ENCODE results near the gene TAF11L13. TPM values are rescaled to one million over a fixed set of nuclear protein-coding genes. Genes with fewer than 3 reads are reported as not detected.
"Not testable (repeated sequence)": the region's sequence is repeated elsewhere in the genome, so short reads cannot be mapped to it uniquely, and the experiment has no call there.

Gene TAF11L13
- not detected in 2 replicates for total RNA-seq

GRCh38 chr5:17631788-17632187 is at the start of gene TAF11L13:
Gene TAF11L13 (plus strand): TSS chr5:17632088.
- not testable (repeated sequence) for H3K27me3 ChIP-seq (ENCODE audit: control insufficient read depth, insufficient read depth, low read length); FAIRE-seq; H3K36me3 ChIP-seq (ENCODE audit: control insufficient read depth, insufficient read depth, low read length); DNase-seq (ENCODE audit: low read depth); H3K4me3 ChIP-seq (ENCODE audit: low read depth, low read length)

- not testable (repeated sequence) for H3K4me3 ChIP-seq (ENCODE audit: low read depth, low read length); FAIRE-seq; DNase-seq (ENCODE audit: low read depth); H3K36me3 ChIP-seq (ENCODE audit: control insufficient read depth, insufficient read depth, low read length); H3K27me3 ChIP-seq (ENCODE audit: control insufficient read depth, insufficient read depth, low read length)
These were observed 46.2 kb upstream of the TAF11L13 start, which contains the start of gene TAF11L7 for GRCh38 chr5:17585658-17586057. Gene TAF11L7 (minus strand): TSS chr5:17585758.

GRCh38 chr5:17590860-17591259 is 41.0 kb upstream of the TAF11L13 start, which contains the start of gene TAF11L8:
Gene TAF11L8 (minus strand): TSS chr5:17590960.
- not testable (repeated sequence) for FAIRE-seq; H3K4me3 ChIP-seq (ENCODE audit: low read depth, low read length); H3K27me3 ChIP-seq (ENCODE audit: control insufficient read depth, insufficient read depth, low read length); DNase-seq (ENCODE audit: low read depth); H3K36me3 ChIP-seq (ENCODE audit: control insufficient read depth, insufficient read depth, low read length)

- not testable (repeated sequence) for FAIRE-seq; H3K36me3 ChIP-seq (ENCODE audit: control insufficient read depth, insufficient read depth, low read length); DNase-seq (ENCODE audit: low read depth); H3K4me3 ChIP-seq (ENCODE audit: low read depth, low read length); H3K27me3 ChIP-seq (ENCODE audit: control insufficient read depth, insufficient read depth, low read length)
These were observed 37.6 kb upstream of the TAF11L13 start, which contains the start of gene TAF11L9 for GRCh38 chr5:17594255-17594654. Gene TAF11L9 (minus strand): TSS chr5:17594394.

GRCh38 chr5:17597728-17598127 is 34.2 kb upstream of the TAF11L13 start, which contains the start of gene TAF11L10:
Gene TAF11L10 (minus strand): TSS chr5:17597828.
- H3K4me3 ChIP-seq (ENCODE audit: low read depth, low read length); H3K27me3 ChIP-seq (ENCODE audit: control insufficient read depth, insufficient read depth, low read length); H3K36me3 ChIP-seq (ENCODE audit: control insufficient read depth, insufficient read depth, low read length); FAIRE-seq; DNase-seq (ENCODE audit: low read depth): not testable (repeated sequence)

GRCh38 chr5:17603880-17604279 is 28.0 kb upstream of the TAF11L13 start, which contains the start of gene TAF11L11:
Gene TAF11L11 (plus strand): TSS chr5:17604183.
- not testable (repeated sequence) for FAIRE-seq; H3K4me3 ChIP-seq (ENCODE audit: low read depth, low read length); H3K27me3 ChIP-seq (ENCODE audit: control insufficient read depth, insufficient read depth, low read length); DNase-seq (ENCODE audit: low read depth); H3K36me3 ChIP-seq (ENCODE audit: control insufficient read depth, insufficient read depth, low read length)

- no peaks in the 10 kb centered on the region for H3K36me3 ChIP-seq (ENCODE audit: control insufficient read depth, insufficient read depth, low read length)
- H3K27me3 ChIP-seq (ENCODE audit: control insufficient read depth, insufficient read depth, low read length): no peaks in the 10 kb centered on the region
- no peak for TF ChIP-seq CTCF (IDR thresholded peaks at IDR 0.05; ENCODE audit: insufficient read depth, low read length, severe bottlenecking)
- FAIRE-seq: no peak
- H3K4me3 ChIP-seq (ENCODE audit: low read depth, low read length): no peak overlapping the region
- DNase-seq (ENCODE audit: low read depth): no peak
These were observed 26.9 kb upstream of the TAF11L13 start for GRCh38 chr5:17604951-17605350.

- FAIRE-seq; H3K36me3 ChIP-seq (ENCODE audit: control insufficient read depth, insufficient read depth, low read length); H3K27me3 ChIP-seq (ENCODE audit: control insufficient read depth, insufficient read depth, low read length); H3K4me3 ChIP-seq (ENCODE audit: low read depth, low read length); DNase-seq (ENCODE audit: low read depth): not testable (repeated sequence)
These were observed 24.4 kb upstream of the TAF11L13 start for GRCh38 chr5:17607461-17607860.

- DNase-seq (ENCODE audit: low read depth); H3K27me3 ChIP-seq (ENCODE audit: control insufficient read depth, insufficient read depth, low read length); H3K36me3 ChIP-seq (ENCODE audit: control insufficient read depth, insufficient read depth, low read length); FAIRE-seq; H3K4me3 ChIP-seq (ENCODE audit: low read depth, low read length): not testable (repeated sequence)
These were observed 21.8 kb upstream of the TAF11L13 start, which contains the start of gene TAF11L12 for GRCh38 chr5:17610092-17610491. Gene TAF11L12 (plus strand): TSS chr5:17610392.

GRCh38 chr5:17614872-17615605 is 16.8 kb upstream of the TAF11L13 start:
- no peaks in the 10 kb centered on the region for H3K36me3 ChIP-seq (ENCODE audit: control insufficient read depth, insufficient read depth, low read length)
- no peaks in the 10 kb centered on the region for H3K27me3 ChIP-seq (ENCODE audit: control insufficient read depth, insufficient read depth, low read length)
- no peak for TF ChIP-seq CTCF (IDR thresholded peaks at IDR 0.05; ENCODE audit: insufficient read depth, low read length, severe bottlenecking)
- no peak overlapping the region for H3K4me3 ChIP-seq (ENCODE audit: low read depth, low read length)
- DNase-seq (ENCODE audit: low read depth) (no peak), FAIRE-seq (no peak)
